NT2/D1 (cell line): ENCODE results near the gene REV1.

Experiments used
- YY1 ChIP-seq: IDR thresholded peaks from 2 replicates; pipeline ENCODE4 v1.6.1; 2011; ENCODE audit not compliant: insufficient read length, insufficient read depth
- ZNF274 ChIP-seq: IDR thresholded peaks from 2 replicates; pipeline ENCODE4 v1.6.1; 2011; ENCODE audit warnings: mild to moderate bottlenecking, low read depth, low read length

- TF ChIP-seq YY1 (no peak), ZNF274 (no peak)
Measured at GRCh38 chr2:99477054-99477453, 12.8 kb downstream of the REV1 start.
